ENCODE results near the gene WDFY3.
"Not testable (repeated sequence)": the region's sequence is repeated elsewhere in the genome, so short reads cannot be mapped to it uniquely, and the experiment has no call there.

The WDFY3 gene

GRCh38 chr4:84691800-84692199 lies 274.7 kb downstream of the WDFY3 start:
- in situ Hi-C loops (cut with HindIII; ENCODE audit: low pct_unique_long_range_greater_than_20kb, low sequenced_read_pairs) = no loop called here
- no peak for DNase-seq (ENCODE audit: low read depth in 1 of 2, low spot score in 1 of 2)
- no peak for TF ChIP-seq JUND (IDR thresholded peaks at IDR 0.05; ENCODE audit: low read depth)

GRCh38 chr4:84691170-84691691 lies 275.3 kb downstream of the WDFY3 start:
- no peak for DNase-seq (ENCODE audit: low read depth in 1 of 2, low spot score in 1 of 2)
- no peak for TF ChIP-seq JUND (IDR thresholded peaks at IDR 0.05; ENCODE audit: low read depth)
- in situ Hi-C loops (cut with HindIII; ENCODE audit: low pct_unique_long_range_greater_than_20kb, low sequenced_read_pairs) = no loop called here

- DNase-seq (ENCODE audit: low read depth in 1 of 2, low spot score in 1 of 2) = no peak
- no peak for TF ChIP-seq JUND (IDR thresholded peaks at IDR 0.05; ENCODE audit: low read depth)
- in situ Hi-C loops (cut with HindIII; ENCODE audit: low pct_unique_long_range_greater_than_20kb, low sequenced_read_pairs) = no loop called here
Measured at GRCh38 chr4:84690481-84690880, 276.0 kb downstream of the WDFY3 start.

- no peak for DNase-seq (ENCODE audit: low read depth in 1 of 2, low spot score in 1 of 2)
- in situ Hi-C loops (cut with HindIII; ENCODE audit: low pct_unique_long_range_greater_than_20kb, low sequenced_read_pairs) = no loop called here
- TF ChIP-seq JUND (IDR thresholded peaks at IDR 0.05; ENCODE audit: low read depth) = no peak
Measured at GRCh38 chr4:84689197-84689596, 277.3 kb downstream of the WDFY3 start.

- no peak for DNase-seq (ENCODE audit: low read depth in 1 of 2, low spot score in 1 of 2)
- in situ Hi-C loops (cut with HindIII; ENCODE audit: low pct_unique_long_range_greater_than_20kb, low sequenced_read_pairs) = no loop called here
- no peak for TF ChIP-seq JUND (IDR thresholded peaks at IDR 0.05; ENCODE audit: low read depth)
Measured at GRCh38 chr4:84688605-84689004, 277.9 kb downstream of the WDFY3 start.

- in situ Hi-C loops (cut with HindIII; ENCODE audit: low pct_unique_long_range_greater_than_20kb, low sequenced_read_pairs) = no loop called here
- DNase-seq (ENCODE audit: low read depth in 1 of 2, low spot score in 1 of 2) = no peak
- no peak for TF ChIP-seq JUND (IDR thresholded peaks at IDR 0.05; ENCODE audit: low read depth)
Measured at GRCh38 chr4:84685105-84685504, 281.4 kb downstream of the WDFY3 start.

GRCh38 chr4:84684361-84684760 lies 282.1 kb downstream of the WDFY3 start:
- no peak for TF ChIP-seq JUND (IDR thresholded peaks at IDR 0.05; ENCODE audit: low read depth)
- no peak for DNase-seq (ENCODE audit: low read depth in 1 of 2, low spot score in 1 of 2)
- in situ Hi-C loops (cut with HindIII; ENCODE audit: low pct_unique_long_range_greater_than_20kb, low sequenced_read_pairs) = no loop called here

GRCh38 chr4:84683064-84683850 lies 283.2 kb downstream of the WDFY3 start:
- no peak for DNase-seq (ENCODE audit: low read depth in 1 of 2, low spot score in 1 of 2)
- in situ Hi-C loops (cut with HindIII; ENCODE audit: low pct_unique_long_range_greater_than_20kb, low sequenced_read_pairs) = no loop called here
- no peak for TF ChIP-seq JUND (IDR thresholded peaks at IDR 0.05; ENCODE audit: low read depth)

- in situ Hi-C loops (cut with HindIII; ENCODE audit: low pct_unique_long_range_greater_than_20kb, low sequenced_read_pairs); DNase-seq (ENCODE audit: low read depth in 1 of 2, low spot score in 1 of 2): not testable (repeated sequence)
Measured at GRCh38 chr4:84682661-84683060, 283.8 kb downstream of the WDFY3 start.

- DNase-seq (ENCODE audit: low read depth in 1 of 2, low spot score in 1 of 2) = peak; percentile 18 to 62
- in situ Hi-C loops (cut with HindIII; ENCODE audit: low pct_unique_long_range_greater_than_20kb, low sequenced_read_pairs) = no loop called here
- no peak for TF ChIP-seq JUND (IDR thresholded peaks at IDR 0.05; ENCODE audit: low read depth)
Measured at GRCh38 chr4:84681486-84682274, 284.8 kb downstream of the WDFY3 start.

- in situ Hi-C loops (cut with HindIII; ENCODE audit: low pct_unique_long_range_greater_than_20kb, low sequenced_read_pairs) = no loop called here
- TF ChIP-seq JUND (IDR thresholded peaks at IDR 0.05; ENCODE audit: low read depth) = no peak
- DNase-seq (ENCODE audit: low read depth in 1 of 2, low spot score in 1 of 2) = no peak
Measured at GRCh38 chr4:84680956-84681355, 285.5 kb downstream of the WDFY3 start.

- in situ Hi-C loops (cut with HindIII; ENCODE audit: low pct_unique_long_range_greater_than_20kb, low sequenced_read_pairs) = no loop called here
- no peak for DNase-seq (ENCODE audit: low read depth in 1 of 2, low spot score in 1 of 2)
- no peak for TF ChIP-seq JUND (IDR thresholded peaks at IDR 0.05; ENCODE audit: low read depth)
Measured at GRCh38 chr4:84678976-84679744, 287.3 kb downstream of the WDFY3 start.
